ENCODE results near the gene ALKAL2. TPM values are rescaled to one million over a fixed set of nuclear protein-coding genes. Genes with fewer than 3 reads are reported as not detected.
A peak's percentile ranks its signal among the peaks of the same experiment; 100 is the strongest.

Gene ALKAL2
- total RNA-seq, 1 donor from 2014 or later = not detected

DNA sequence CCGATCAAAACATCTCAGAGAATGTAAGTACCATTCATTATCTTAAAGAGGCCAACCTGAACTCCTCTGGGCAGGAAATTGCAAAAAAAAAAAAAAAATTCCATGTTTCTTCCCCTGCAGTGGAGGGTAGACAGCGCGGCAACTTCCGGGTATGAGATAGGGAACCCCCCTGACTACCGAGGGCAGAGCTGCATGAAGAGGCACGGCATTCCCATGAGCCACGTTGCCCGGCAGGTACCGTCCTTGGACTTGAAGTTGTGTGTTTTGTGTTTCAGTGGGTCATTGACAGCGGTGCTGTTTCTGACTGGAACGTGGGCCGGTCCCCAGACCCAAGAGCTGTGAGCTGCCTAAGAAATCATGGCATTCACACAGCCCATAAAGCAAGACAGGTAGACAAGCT lies 16.0 kb downstream of the ALKAL2 start:
- no peak for DNase-seq (ENCODE audit: low read depth, low spot score)

DNA sequence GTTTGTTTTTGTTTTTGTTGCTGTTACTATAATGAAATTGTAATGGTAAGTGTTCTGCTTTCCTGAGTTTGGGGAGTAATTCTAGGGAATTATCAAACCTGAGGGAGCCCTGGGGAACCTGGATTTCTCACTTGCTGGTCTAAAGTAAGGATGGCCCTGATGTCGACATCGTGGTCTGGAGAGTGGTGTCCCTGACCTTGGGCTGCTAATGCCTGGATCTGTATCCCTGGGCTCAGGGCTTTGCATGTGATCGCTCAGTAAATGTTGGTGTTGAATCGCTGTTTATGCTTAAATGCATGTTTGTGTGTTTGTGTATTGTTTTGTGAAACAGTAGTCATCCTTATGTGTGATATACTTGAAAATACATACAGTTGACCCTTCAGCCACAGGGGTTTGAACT lies 17.0 kb downstream of the ALKAL2 start:
- DNase-seq (ENCODE audit: low read depth, low spot score) = no peak

DNA sequence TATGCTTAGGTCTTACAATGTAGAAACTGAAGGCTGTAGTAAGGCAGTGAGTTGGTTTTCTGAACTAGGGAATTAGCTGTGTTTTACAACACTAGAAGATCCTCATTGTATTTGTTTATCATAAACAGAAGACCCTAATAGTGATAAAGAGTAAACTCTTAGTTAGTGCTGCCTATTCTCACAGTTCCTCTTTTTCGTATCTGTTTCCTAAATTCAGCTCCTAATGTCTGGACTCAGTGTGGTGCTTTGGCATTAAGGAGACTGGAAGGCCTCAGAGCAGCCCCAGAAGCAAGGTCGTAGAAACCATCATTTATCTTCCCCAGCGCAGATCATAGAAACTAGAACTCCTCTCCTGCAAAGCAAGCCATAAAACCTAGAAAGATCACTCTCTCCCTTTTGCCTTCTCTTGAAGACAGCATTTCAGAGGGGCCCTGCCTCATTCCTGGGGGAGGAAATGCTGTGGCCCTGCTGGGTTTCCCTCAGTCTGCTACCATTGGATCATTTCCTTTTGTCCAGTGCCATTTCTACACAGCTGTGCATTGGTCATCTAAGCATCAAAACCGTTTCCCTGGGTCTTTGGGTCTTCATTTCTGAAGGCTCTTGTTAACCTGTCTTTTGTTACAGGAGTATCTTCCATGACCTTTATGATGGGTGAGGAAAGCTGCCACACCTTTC lies 18.4 kb downstream of the ALKAL2 start:
- DNase-seq (ENCODE audit: low read depth, low spot score) = no peak

DNA sequence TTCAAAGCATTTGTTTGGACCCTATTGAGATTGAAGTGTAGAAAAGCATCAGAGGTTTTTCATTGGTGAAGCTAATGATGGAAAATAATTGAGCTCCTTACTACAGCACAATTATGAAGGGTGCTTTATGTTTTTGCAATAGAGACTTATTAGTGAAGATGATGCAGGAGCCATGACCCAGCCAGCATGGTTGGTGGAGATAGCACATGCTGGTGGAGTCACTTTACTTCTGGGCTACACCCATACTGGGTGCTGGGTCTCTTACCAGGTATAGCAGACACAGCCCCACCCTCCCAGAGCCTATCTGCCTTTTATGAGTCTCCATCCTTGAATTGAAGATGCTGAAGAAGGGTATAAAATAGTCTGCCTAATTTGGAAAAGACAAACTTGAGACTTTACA lies 19.6 kb downstream of the ALKAL2 start:
- DNase-seq (ENCODE audit: low read depth, low spot score) = no peak

DNA sequence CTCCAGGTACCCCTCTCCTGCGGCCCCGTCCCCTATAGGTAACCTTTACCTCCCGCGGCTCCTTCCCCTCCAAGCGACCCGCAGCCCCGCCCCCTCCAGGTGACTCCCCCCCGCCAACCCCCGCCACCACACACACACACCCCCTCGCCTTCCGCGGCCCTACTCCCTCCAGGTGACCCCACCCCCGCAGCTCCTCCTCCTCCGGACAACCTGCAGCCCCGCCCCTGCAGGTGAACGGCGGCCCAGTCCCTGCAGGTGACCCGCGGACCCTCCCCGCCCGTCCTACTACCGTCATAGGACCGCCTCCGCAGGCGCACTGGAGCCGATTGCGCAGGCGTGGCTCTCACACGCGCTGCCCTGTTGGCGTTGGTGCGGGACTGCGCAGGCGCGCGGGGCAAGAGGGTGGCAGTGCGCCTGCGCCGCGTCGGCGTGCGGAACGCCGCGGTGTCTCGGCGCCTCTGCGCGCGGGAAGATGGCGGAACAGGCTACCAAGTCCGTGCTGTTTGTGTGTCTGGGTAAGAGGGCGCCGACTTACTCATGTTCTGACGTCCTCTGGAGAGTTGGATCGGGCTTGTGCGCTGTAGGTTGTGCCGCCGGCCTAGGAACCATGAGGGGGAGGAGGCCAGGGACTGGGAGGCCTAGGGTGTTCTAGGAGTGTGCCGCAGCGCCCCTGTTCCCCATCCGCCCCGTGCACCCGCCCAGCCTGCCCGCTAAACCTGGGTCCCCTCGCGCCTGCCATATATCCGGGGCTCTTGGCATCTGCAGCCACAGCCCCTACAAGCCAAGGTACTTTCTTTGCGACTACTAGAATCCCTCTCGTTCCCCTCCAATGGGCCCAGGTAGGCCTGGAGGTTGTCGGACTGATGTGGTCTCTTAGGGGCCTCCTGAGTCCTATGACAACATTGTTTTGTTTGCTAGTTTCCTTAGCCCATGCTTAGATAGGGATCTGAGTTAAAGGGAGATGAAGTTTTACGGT lies 23.1 kb downstream of the ALKAL2 start, which contains the start of gene ACP1:
Gene ACP1, plus strand, starts transcription at position 455 of the 976 bp plus-strand sequence. Its CDS starts 18 bp downstream, at position 473.
- DNase-seq (ENCODE audit: low read depth, low spot score) = peak; percentile 72

DNA sequence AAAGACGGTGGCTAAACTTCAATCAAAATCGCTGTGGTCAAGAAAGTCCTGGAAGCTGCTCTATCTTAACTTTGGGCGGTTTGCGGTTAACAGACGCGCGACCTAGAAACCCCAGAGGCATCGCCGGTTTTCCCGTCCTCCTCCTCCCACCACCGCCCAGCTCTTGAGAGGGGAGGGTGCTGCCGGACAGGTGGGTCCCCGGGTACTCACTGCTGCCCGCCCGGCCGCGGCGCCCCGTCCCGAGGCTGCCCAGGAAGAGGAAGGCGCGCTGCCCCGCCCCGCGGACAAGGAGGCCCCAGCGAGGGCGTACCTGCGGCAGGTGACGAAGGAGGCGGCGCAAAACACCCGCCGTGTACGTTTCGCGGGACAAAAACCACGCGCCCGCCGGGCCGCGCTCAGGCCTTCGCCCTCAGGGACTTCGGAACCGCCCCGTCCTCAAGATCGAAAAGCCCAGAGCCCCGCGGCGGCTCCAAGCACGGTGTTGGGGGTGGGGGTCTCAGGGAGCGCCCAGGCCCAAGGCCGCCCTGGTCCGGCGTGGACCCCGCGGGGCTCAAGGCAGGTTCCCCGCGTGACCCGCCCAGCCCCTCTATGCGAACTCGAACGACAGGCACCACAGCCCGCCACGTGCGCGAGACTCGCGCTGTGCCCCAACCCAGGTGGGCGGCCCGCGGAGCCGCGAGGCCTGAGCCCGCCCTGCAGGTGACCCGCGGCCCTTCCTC lies 24.0 kb downstream of the ALKAL2 start, which contains the start of gene SH3YL1:
Gene SH3YL1, minus strand, starts transcription at position 259 of the 719 bp plus-strand sequence. Its CDS starts 48 bp downstream, at position 211.
- DNase-seq (ENCODE audit: low read depth, low spot score) = no peak

DNA sequence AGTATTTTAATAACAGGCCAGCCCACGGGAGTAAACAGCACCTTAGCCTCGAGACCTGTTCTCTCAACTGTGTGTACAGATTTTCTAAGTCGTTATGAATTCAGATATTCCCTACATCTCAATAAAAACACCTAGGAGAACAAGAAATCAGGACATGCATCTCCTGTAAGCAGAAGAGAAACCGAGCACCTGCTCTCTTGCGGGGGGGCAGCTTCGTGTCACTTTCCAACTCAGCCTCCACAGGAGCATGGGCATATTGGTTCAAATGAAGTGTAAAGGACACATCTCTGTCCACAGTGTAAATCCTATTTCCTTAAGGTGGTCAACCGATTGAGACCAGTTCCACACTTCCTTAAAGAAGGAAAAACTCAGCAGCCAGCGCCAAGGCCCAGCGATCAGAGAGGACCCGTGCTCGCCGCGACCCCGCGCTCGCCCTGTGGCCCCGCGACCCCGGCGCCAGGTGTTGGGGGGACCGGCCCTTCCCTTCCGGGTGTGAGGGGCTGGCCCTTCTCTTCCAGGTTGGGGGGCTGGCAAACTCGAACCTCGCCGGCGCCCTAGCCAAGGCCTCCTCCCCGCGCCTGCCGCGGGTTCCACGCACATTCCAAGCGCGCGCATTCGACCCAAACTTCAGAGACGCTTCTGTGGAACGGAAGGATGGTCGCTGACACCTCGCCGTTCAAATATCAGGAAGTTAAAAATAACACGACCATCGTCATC lies 24.7 kb downstream of the ALKAL2 start:
- no peak for DNase-seq (ENCODE audit: low read depth, low spot score)

DNA sequence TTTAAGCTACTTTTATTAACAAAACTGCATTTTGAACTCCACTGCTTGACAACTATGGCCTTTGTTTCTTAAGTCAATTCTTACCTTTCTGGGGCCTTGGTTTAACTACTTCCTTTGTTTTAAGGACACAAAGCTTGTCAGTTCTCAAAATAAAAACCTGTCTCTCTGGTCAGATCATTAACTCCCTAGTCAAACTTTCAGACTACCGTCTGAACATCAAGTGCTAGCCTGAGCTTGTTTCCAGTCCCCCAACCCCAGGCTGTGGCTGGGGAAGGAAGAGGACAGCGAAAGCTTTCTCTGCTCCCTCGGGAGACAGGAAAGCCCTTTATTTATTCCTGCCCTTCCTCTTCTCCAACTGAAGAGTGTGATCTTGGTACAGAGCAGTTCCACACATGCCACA lies 25.8 kb downstream of the ALKAL2 start:
- DNase-seq (ENCODE audit: low read depth, low spot score) = no peak

DNA sequence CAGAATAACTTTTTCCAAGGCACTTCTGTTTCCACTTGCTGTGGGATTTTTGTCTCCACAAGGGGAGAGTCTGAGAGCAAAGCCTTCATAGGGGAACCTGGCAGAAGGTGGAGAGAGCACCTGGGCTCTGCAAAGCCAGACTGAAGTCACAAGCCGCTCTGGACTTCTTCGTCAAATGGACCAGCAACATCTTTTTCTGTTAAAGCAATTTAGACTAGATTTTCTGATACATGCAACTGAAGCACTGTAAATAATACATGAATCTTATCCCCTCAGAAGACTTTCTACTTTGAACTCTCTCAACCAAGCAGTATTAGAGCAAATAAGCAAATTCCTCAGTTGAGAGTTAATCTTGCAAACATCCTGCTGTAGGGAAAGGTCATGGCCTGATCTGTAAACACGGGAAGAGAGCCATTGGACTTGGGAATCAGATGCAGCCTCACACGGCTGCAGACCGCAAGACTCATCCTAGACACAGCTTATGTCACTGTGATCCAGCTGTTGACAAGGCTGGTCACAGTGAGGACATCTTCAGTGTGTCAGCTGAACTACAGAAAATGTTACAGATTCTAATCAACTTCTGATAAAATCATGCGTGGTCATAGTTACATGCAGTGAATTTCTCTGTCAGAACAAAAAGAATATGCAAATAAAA lies 27.3 kb downstream of the ALKAL2 start:
- DNase-seq (ENCODE audit: low read depth, low spot score) = no peak

DNA sequence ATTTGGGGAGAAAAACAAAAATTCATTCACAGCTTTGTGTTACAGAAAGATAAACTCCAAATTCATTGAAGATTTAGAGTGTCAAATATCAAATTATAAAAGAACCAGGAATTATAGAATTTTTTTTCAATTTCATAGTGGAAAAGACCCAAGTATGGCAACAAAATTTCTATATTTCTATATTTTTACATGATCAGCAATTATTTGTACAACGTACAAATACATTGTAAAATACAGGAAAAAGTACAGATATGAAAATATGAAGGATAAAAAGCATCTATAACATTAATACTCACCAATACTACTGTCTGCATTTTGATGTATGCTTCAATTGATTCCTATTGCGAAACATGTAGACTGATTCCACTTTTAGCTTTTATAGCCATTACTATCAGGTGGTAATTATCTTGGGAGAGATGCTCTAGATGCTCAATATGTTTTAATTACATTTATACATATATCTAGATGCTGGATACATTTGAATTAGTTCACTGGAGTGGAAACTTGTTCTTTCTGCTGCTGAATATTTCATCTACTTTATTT lies 28.0 kb downstream of the ALKAL2 start:
- DNase-seq (ENCODE audit: low read depth, low spot score) = no peak

DNA sequence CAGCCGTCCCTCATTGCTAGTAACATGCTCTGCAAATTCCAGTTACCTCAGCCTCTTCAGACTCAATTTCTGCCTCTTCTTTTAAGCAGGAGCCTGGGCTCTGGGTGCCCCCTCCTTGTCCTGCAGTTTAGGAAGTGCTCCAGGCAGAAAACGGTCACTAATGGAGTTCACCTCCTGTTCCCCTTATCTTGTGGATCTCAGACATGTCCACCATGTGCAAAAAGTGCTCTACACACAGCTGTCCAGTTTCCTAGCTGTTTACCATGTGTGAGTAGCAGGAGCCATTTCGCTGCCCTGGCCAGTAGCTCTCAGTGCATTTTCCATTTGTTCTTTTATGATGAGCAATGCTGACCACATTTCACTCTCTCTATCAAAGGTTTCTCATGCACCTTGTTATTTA lies 29.0 kb downstream of the ALKAL2 start:
- DNase-seq (ENCODE audit: low read depth, low spot score) = no peak

DNA sequence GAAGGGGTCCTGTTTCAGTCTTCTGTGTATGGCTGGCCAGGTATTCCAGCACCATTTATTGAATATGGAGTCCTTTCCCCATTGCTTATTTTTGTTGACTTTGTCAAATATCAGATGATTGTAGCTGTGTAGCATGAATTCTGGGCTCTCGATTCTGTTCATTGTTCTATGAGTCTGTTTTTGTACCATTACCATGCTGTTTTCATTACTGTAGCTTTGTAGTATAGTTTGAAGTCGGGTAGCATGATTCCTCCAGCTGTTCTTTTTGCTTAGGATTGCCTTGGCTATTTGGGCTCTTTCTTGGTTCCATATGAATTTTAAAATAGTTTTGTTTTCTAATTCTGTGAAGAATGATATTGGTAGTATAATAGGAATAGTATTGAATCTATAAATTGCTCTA lies 30.0 kb downstream of the ALKAL2 start:
- DNase-seq (ENCODE audit: low read depth, low spot score) = no peak

DNA sequence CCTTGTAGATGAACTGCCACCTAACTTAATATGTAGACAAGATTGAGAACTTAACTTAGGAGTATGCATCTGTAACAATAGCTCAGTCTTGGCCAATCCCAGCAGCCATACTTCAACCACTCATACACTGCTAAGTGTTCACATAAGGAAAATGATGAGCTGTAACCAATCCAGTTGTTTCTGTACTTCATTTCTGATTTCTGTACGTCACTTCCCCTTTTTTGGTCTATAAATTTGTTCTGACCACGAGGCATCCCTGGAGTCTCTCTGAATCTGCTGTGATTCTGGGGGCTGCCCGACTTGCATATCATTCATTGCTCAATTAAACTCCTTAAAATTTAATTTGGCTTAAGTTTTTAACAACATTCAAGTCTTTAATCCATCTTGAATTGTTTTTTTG lies 30.5 kb downstream of the ALKAL2 start:
- DNase-seq (ENCODE audit: low read depth, low spot score) = no peak

DNA sequence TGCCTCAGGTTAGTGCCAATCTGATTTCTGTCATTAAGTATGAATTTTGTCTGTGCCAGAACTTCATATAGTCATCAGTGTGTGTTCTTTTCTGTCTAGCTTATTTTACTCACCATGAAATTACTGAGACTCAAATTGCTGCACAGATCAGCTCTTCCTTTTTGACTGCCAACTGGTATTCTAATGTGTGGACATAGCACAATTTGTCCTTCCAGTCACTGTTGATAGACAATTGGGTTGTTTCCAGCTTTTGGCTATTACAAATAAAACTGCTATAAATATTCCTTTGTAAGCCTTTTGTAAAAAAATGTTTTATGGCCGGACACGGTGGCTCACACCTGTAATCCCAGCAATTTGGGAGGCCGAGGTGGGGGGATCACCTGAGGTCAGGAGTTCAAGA lies 31.8 kb downstream of the ALKAL2 start:
- DNase-seq (ENCODE audit: low read depth, low spot score) = no peak

DNA sequence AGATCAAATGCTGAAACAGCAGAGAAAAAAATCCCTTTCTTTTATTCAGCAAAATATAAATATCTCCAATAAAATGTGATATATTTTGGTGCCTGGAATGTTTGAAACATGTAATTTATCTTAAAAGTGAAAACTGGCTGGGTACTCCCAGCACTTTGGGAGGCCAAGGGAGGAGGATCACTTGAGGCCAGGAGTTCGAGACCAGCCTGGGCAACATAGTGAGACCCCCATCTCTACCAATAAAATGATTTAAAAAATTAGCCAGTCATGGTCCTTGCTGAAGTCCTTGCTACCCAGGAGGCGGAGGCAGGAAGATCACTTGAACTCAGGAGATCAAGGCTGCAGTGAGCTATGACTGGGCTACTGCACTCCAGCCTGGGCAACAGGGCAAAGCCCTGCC lies 32.7 kb downstream of the ALKAL2 start:
- no peak for DNase-seq (ENCODE audit: low read depth, low spot score)

DNA sequence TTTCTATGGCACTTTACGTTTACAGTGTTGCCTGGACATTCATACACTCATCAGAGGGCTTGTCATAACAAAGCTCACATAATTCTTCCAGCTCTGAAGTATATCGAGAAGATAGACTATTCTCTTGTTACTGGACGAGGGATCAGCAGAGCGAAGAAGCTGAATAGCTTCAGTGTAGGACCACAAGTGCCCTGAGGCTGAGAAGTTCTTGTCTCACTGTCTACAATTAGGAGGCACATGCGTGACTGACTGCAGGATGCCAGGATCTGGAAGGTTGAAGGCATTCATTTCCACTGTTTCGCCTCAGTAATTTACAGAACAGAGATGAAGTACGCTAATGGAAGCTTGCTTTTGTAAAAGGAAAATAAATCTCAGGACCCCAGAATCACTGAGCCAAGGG lies 33.6 kb downstream of the ALKAL2 start:
- DNase-seq (ENCODE audit: low read depth, low spot score) = no peak

DNA sequence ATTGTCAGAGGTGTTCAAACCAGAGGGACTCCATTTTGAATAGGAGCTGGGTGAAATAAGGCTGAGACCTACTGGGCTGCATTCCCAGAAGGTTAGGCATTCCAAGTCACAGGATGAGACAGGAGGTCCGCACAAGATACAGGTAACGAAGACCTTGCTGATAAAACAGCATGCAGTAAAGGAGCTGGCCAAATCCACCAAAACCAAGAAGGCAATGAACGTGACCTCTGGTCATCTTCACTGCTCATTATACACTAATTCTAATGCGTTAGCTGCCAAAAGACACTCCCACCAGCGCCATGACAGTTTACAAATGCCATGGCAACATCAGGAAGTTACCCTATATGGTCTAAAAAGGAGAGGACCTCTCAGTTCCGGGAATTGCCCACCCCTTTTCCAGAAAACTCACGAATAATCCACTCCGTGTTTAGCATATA lies 34.7 kb downstream of the ALKAL2 start:
- no peak for DNase-seq (ENCODE audit: low read depth, low spot score)

DNA sequence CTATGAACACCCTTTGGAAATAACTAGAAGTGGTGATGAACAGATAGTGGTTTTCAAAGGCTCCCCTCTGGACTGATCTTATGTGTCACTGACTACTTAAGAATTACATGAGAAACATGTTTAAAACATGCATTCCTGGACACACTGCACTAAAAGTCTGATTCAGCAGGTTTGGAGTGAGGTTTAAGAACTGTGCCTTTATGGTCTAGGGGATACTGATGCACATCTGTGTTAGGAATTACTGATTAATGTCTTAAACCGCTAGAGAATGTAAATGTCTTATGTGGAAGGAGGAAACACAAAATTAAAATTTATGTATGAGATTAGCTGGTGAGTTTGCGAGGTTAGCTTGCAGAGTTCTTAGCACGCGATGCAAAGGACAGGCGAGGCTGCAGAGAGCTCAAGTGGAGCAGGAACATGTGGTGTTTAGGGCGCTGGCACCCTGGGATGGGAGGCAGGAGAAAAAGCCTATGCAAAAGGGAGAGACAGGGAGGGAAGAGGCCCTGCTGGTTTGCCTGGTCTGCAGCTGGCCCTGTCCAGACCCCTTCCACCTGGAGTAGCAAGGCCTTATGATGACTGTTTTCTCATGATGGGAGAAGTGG lies 35.8 kb downstream of the ALKAL2 start:
- no peak for DNase-seq (ENCODE audit: low read depth, low spot score)

DNA sequence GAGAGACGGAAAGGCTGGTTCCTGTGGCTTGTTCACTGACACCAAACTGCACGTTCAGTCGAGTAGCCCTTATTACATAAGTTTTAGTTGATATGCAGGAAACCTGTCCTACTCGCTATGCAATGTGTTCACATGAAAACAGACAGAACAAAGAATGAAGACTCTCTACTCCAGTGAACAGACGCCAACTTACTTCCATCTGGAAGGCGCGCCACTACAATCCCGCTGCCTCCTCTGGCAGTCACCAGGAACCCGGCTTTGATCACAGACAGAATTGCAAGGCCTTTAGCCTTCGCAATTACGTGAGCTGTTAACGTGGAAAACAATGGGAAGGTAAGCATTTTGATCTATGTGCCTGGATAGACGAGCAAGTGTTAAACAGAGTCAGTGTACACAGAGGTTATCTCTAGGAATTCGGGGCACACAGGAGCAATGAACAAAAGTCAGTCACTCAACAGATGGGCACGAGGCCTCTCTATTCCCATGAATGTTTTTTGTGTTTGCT lies 38.3 kb downstream of the ALKAL2 start:
- DNase-seq (ENCODE audit: low read depth, low spot score) = no peak

DNA sequence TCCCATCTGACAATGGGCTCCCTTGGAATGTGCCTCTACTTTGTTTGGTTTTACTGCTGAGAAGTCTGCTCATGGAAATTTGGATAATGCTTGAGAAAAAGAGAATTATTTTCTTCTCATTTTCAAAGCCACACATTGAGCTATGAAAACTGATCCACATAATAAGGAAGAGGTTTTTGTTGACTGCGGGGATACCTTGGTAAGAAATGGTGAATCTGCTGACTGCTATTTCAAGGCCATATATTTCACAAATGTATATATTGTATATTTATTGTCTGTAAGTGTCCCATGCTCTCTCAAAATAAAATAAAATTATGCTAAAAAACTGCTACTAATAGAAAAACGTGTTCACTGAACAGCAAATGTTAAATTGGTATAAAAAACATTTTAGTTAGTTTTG lies 39.2 kb downstream of the ALKAL2 start:
- DNase-seq (ENCODE audit: low read depth, low spot score) = no peak
